ENCODE data around the gene C11orf21.

The C11orf21 gene

DNA sequence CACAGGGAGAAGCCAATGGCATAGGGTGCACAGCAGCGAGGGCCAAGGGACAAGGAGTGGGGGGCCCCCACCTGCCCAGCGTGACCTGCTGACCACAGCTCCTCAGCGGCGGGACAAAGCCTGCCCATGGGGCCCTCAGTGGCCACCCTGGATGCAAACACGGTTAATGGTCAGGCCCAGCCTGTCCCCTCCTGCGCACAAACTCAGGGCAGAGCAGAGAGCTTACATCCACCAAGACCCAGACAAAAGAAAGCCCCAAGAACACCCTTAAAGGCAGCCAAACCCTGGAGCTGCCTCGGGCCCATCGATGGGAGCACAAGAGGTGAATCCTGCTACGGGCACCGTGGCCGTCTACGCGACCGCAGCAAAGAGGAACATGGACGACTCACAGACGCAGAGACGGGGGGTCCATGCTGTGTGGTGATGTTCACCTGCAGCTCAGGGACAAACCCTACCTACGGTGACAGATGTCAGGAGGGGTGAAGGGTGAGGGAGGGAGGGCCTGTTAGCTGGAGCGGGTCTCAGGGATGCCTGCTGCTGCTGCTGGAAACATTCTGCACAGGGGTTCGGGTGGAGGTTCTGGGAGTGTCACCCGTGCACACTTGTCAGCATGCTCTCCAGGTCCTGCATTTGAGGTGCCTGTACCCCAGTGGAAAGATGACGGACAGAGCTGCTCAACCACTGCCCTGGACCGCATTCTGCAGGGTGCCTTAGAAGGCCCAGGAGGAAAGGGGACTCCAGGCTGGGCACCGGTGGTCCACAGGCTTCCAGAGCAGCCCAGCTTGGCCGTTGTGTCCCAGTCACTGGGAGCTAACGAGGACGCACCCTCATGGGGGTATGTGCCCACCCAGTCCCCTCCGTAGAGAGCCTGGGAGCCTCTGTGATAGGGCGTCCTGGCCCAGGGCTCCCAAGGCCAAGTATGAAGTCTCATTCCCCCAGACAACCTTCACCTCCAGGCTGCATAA lies 42.9 kb downstream of the C11orf21 start:
- no peak for DNase-seq

DNA sequence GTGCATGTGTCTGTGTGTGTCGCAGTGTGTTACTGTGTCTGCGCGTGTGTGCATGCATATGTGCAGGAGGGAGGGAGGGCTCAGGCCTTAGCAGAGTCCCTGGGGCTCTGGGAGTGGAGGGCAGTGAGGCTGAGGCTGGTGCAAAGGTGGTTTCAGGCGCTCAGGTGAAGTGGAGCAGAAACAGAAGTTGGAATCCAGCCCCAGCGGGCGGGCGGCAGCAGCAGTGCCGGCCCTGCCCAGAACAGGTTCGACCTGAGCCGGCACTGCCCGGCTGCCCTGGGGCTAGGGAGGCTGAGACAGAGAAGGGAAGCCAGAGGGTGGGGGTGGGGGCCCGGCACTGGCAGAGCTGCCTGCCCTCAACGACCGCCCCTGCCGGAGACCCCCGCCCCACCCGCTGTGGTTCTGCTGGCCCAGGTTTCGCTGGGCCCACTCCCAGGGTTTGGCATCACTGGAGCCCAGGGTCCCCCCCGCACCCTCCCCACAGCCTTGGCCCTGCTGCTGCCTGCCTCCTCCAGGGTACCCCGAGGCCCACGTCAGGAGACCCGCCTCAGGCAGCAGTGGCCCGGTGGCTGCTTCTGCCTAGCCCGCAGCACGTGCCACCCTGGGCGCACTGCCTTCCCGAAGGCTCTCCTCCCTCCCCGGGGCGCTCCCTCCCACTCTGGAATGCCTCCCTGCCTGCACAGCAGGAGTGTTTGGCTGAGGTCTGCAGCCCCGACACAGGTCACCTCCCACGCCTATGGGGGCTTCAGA lies 44.6 kb downstream of the C11orf21 start:
- no peak for DNase-seq

DNA sequence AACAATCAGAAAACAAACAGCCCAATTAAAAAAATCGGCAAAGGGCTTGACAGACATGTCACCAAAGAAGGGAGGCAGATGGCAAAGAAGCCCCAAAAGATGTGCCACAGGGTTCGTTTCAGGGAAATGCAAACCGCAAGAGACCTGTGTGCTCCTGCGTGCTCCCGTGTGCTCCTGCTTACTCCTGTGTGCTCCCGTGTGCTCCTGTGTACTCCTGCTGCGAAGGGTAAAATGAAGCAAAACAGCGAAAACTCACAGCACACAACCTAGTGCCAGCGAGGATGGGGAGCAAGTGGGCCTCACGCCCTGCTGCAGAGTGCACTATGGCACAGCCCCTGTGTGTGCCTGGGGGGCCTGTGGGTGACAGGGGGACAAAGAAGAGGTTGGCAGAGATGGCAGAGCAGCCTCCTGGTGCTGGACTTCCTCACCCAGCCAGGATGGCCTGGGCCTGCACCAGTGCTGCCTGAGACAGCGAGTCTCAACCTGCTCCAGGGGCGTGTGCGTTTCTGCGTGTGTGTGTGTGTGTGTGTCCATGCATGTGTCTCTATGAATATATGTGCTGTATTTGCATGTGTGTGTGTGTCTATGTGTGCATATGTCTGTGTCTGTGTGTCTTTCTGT lies 45.3 kb downstream of the C11orf21 start:
- no peak for DNase-seq

DNA sequence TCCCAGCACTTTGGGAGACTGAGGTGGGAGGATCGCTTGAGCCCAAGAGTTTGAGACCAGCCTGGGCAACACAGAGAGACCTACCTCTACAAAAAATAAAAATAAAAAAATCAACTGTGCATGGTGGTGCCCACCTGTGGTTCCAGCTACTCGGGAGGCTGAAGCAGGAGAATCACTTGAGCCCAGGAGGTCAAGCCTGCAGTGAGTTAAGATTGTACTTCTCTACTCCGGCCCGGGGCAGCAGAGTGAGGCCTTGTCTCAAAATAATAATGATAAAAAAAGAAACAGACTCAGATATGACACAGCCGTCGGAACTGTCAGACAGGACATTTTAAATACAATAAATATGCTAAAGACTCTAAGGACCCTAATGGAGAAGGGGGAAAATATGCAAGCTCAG lies 49.7 kb downstream of the C11orf21 start:
- no peak for DNase-seq

DNA sequence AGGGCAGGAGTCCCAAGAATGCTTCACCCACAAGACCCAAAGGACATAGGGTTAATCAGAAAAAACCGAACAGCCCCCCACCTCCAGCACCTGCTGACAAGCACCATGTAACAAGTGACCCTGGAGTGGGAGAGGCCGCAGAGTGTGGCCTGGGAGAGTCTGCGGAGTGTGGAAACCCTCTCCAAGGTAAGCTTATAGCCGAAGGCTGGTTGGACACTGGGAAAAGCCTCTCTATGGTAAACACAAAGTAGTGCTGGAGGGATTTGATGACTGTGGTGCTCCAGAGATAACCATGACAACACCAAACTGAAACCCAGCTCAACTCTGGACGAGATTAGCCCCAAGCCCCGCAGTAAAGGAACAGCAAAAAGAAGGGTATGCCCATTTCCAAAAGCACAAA lies 50.6 kb downstream of the C11orf21 start:
- no peak for DNase-seq

DNA sequence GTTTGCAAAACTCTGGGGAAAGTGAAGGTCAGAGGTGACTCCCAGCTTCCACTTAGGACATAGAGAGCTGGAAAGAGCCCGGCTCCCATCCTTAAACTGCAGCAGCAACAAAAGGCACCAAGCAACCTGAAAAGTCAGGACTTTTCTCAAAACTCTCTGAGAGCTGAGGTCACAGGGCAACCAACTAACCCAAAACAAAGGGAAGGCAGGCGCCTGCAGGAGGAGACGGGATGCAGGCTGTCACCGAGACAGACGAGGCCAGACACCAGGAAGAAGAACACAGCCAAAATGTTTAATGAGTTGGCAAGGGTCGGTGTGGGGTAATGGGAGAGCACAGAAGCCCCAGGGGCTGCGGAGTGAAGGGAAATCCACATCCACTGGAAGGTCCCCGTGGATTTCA lies 51.2 kb downstream of the C11orf21 start:
- no peak for DNase-seq

DNA sequence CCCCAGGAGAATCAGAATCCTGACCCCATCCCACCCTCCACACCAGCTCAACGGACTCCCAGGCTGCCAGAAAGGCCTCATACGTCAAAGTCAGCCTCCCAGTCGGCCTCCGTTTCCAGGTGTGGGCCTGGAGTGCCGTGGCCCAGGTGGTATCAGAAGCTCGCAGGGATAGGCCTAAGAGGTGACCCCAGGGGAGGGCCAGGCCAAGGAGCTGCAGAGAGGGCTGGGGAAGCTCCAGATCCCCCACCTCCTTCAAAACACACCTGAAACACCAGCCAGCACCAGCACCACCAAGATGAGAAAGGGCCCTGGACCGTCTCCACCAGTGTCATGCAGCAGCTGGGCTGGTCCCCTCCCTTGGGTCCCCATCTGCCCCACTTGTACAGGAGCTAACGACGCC lies 51.7 kb downstream of the C11orf21 start:
- DNase-seq: no peak

DNA sequence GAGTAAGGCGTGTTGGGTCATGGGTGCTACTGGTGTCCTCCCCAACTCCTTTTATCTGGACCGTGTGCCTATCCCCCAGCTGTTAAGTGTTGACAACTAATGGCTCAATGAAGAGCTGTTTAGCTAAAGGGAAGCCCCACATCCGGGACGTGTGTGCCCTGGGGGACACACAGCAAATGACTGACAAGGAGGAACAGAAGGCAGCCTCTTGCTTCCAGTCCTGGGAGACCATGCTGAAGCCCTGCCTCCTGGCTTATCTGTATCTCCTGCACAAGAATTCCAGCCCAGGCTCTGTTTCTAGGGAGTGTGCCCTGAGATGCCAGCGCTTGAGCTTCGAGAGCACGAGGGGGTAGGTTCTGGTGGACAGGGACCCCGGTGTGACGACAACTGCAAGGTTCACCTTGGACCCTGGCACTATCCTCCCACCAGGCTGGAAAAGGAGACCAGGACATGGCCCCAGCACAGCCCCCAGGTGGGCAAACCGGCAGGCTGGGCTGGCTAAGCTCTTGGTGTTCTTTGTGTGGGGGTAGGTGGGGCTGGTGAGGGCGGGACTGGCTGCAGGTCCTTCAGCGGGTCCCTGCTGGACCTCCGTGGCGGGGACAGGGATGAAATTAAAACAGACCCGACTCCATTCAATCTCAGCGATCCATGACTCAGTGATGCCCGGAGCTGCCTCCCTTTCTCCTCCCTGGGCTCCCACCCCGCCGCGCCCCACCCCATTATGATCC lies 52.4 kb downstream of the C11orf21 start:
- no peak for DNase-seq

DNA sequence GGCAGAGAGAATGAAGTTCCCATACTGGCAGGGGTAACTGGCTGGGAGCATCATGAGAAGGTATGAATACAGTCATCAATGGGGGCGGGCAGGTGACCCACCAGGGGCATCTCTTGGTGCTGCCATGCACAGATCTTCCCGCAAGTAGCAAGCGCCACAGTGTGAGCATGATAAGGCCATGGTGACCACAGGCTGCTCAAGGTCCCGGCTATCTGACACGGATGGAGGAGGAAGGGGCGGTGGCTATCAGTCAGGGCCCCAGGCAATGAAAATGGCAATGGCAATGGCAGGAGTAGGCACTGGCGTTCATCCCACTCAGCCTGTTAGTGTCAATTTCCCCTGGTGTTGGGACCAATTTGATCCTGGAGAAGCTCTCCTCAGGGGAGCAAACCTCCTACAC lies 53.0 kb downstream of the C11orf21 start:
- no peak for DNase-seq

DNA sequence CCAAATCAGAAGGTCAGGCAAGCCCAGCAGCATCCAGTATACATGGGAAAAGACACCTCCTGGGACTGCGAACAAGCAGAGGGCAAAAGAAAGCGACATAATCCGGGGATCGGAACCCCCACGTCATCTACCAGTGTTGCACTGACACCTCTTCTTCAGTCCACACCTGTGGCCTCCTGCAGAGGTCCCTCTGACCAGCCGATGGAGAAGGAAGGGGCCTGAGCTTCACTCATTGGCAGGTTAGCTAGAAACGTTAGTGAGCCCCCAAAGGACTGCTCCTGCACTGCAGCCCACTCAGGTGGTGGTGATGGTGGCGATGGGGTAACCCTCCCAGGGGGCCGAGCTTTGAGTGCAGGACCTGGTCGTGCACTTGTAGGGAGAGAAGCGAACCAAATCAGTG lies 53.5 kb downstream of the C11orf21 start:
- DNase-seq: no peak

DNA sequence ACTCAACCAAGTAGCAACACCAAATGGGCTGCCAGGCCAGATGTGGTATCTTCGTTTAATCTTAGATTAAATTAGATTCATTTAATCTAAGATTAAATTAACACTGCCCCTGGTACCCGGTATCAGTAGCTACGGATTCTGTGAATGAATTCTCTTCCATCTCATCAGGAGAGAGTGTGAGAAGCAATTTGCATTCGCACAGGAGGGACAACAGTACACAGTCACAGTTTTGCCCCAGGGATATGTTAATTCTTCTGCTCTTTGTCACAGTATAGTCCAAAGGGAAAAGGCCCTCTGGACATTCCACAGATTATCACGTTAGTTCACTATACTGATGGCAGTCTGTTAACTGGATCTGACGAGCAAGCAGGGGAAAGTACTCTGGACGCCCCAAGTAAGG lies 54.2 kb downstream of the C11orf21 start:
- no peak for DNase-seq

Data from suppressor macrophage treated with lipopolysaccharide for 1 hour (primary cell).